OCI-LY1 (cell line): ENCODE results near the gene DIP2B.

Experiments
- H2AFZ ChIP-seq: fragments of 200-600 bp; sonication (generic), shearing (Covaris generic); 2 replicates; pipeline ENCODE4 v1.6.0; 2014; ENCODE audit warnings: antibody characterized with exemption, mild to moderate bottlenecking, low read length
- H3F3A ChIP-seq: fragments of 200-600 bp; sonication (generic), shearing (Covaris generic); 2 replicates; pipeline ENCODE4 v1.6.0; 2014; ENCODE audit warnings: mild to moderate bottlenecking, antibody characterized with exemption, low read length, moderate library complexity; ENCODE audit not compliant: insufficient read depth
- H3K27ac ChIP-seq: fragments of 200-600 bp; sonication (generic); 2 replicates; pipeline ENCODE4 v1.5.1; 2014; ENCODE audit warnings: low read length, mixed run types, mild to moderate bottlenecking, low read depth; ENCODE audit not compliant: poor library complexity, severe bottlenecking
- H3K27me3 ChIP-seq: fragments of 200-600 bp; sonication (generic); 2 replicates; pipeline ENCODE4 v1.6.0; 2014; ENCODE audit warnings: antibody characterized with exemption, mild to moderate bottlenecking, low read length, moderate library complexity; ENCODE audit not compliant: insufficient read depth
- H3K36me3 ChIP-seq: fragments of 200-600 bp; sonication (generic); 2 replicates; pipeline ENCODE4 v1.6.1; 2014; ENCODE audit warnings: mild to moderate bottlenecking, antibody characterized with exemption, low read length, moderate library complexity, mixed read lengths; ENCODE audit not compliant: insufficient read depth
- H3K4me1 ChIP-seq: fragments of 200-600 bp; sonication (generic); 2 replicates; pipeline ENCODE4 v1.5.1; 2014; ENCODE audit warnings: mild to moderate bottlenecking, low read length, moderate library complexity; ENCODE audit not compliant: insufficient read depth, severe bottlenecking
- H3K4me2 ChIP-seq: fragments of 200-600 bp; sonication (generic), shearing (Covaris generic); 2 replicates; pipeline ENCODE4 v1.6.1; 2014; ENCODE audit warnings: low read length
- H3K4me3 ChIP-seq: fragments of 200-600 bp; sonication (generic); 2 replicates; pipeline ENCODE4 v1.5.1; 2014; ENCODE audit warnings: low read length, low read depth, mild to moderate bottlenecking, mixed read lengths; ENCODE audit not compliant: poor library complexity, severe bottlenecking
- H3K79me2 ChIP-seq: fragments of 200-600 bp; shearing (Covaris generic); 2 replicates; pipeline ENCODE4 v1.6.1; 2016; ENCODE audit warnings: mixed run types, low read length, mixed read lengths; ENCODE audit not compliant: insufficient read depth
- H3K9ac ChIP-seq: fragments of 200-600 bp; sonication (generic), shearing (Covaris generic); 2 replicates; pipeline ENCODE4 v1.6.1; 2014; ENCODE audit warnings: mild to moderate bottlenecking, low read length, mixed read lengths
- H3K9me2 ChIP-seq: fragments of 200-600 bp; sonication (generic), shearing (Covaris generic); 2 replicates; pipeline ENCODE4 v1.6.1; 2014; ENCODE audit warnings: low read depth, mild to moderate bottlenecking, low read length, mixed read lengths
- H3K9me3 ChIP-seq: fragments of 200-600 bp; shearing (Covaris generic); 2 replicates; pipeline ENCODE4 v1.6.1; 2014; ENCODE audit warnings: low read length, mixed read lengths
- H4K20me1 ChIP-seq: fragments of 200-600 bp; sonication (generic), shearing (Covaris generic); 2 replicates; pipeline ENCODE4 v1.6.0; 2016; ENCODE audit warnings: mild to moderate bottlenecking, low read length; ENCODE audit not compliant: insufficient read depth
- CTCF ChIP-seq: fragments of 200-600 bp; sonication (generic), shearing (Covaris generic); IDR thresholded peaks from 2 replicates; pipeline ENCODE4 v1.5.1; 2017; ENCODE audit warnings: mild to moderate bottlenecking, antibody characterized with exemption, low read length, moderate library complexity, mixed read lengths
- EZH2 ChIP-seq: fragments of 200-600 bp; sonication (generic), shearing (Covaris generic); IDR thresholded peaks from 2 replicates; pipeline ENCODE4 v1.8.0; 2017; ENCODE audit warnings: borderline replicate concordance, mixed run types, mild to moderate bottlenecking, antibody characterized with exemption, low read length, moderate library complexity, mixed read lengths

Gene DIP2B

GRCh38 chr12:50524621-50525020, 19.8 kb downstream of the DIP2B start:
- no peak for TF ChIP-seq EZH2
- TF ChIP-seq CTCF, result no peak
- H3K9me2 ChIP-seq, result no peaks in the 10 kb centered on the region
- no peak overlapping the region for H3K27ac ChIP-seq
- H2AFZ ChIP-seq, result no peak overlapping the region
- H3K27me3 ChIP-seq, result no peaks in the 10 kb centered on the region
- H3K4me2 ChIP-seq, result no peak overlapping the region
- peaks cover 16% of the 10 kb centered on the region for H3K4me1 ChIP-seq
- no peaks in the 10 kb centered on the region for H3F3A ChIP-seq
- no peaks in the 10 kb centered on the region for H3K9me3 ChIP-seq
- no peaks in the 10 kb centered on the region for H4K20me1 ChIP-seq
- peaks cover 9% of the 10 kb centered on the region; the same call in 1 of the 2 replicates for H3K36me3 ChIP-seq
- no peak overlapping the region for H3K4me3 ChIP-seq
- 0 out of 2 replicates have a peak, but pooled peaks cover 1% of the 10 kb centered on the region for H3K79me2 ChIP-seq
- H3K9ac ChIP-seq, result no peak overlapping the region

GRCh38 chr12:50525422-50525821, 20.6 kb downstream of the DIP2B start:
- no peaks in the 10 kb centered on the region for H4K20me1 ChIP-seq

GRCh38 chr12:50527359-50527726, 22.6 kb downstream of the DIP2B start:
- no peaks in the 10 kb centered on the region for H3K27me3 ChIP-seq
- no peak for TF ChIP-seq CTCF
- TF ChIP-seq EZH2, result no peak
- peaks cover 9% of the 10 kb centered on the region; the same call in 1 of the 2 replicates for H3K36me3 ChIP-seq
- H4K20me1 ChIP-seq, result no peaks in the 10 kb centered on the region
- H2AFZ ChIP-seq, result no peak overlapping the region
- H3K9me2 ChIP-seq, result no peaks in the 10 kb centered on the region
- H3K9ac ChIP-seq, result no peak overlapping the region
- peaks cover 5% of the 10 kb centered on the region for H3K4me1 ChIP-seq
- no peaks in the 10 kb centered on the region for H3K79me2 ChIP-seq
- H3F3A ChIP-seq, result no peaks in the 10 kb centered on the region
- no peak overlapping the region for H3K27ac ChIP-seq
- H3K9me3 ChIP-seq, result no peaks in the 10 kb centered on the region
- H3K4me2 ChIP-seq, result no peak overlapping the region
- H3K4me3 ChIP-seq, result no peak overlapping the region

More at GRCh38 chr12:50525422-50525821, 20.6 kb downstream of the DIP2B start:
- H2AFZ ChIP-seq, result no peak overlapping the region
- H3K4me3 ChIP-seq, result no peak overlapping the region
- H3K36me3 ChIP-seq, result peaks cover 9% of the 10 kb centered on the region; the same call in 1 of the 2 replicates
- no peak overlapping the region for H3K27ac ChIP-seq
- no peaks in the 10 kb centered on the region for H3K27me3 ChIP-seq
- H3F3A ChIP-seq, result no peaks in the 10 kb centered on the region
- no peak for TF ChIP-seq CTCF
- TF ChIP-seq EZH2, result no peak
- no peaks in the 10 kb centered on the region for H3K79me2 ChIP-seq
- H3K9ac ChIP-seq, result no peak overlapping the region
- H3K9me3 ChIP-seq, result no peaks in the 10 kb centered on the region
- H3K9me2 ChIP-seq, result no peaks in the 10 kb centered on the region
- H3K4me1 ChIP-seq, result peaks cover 10% of the 10 kb centered on the region
- H3K4me2 ChIP-seq, result no peak overlapping the region
